Neural cell (in vitro differentiated cells): Measurements from ENCODE around the gene KANSL3.

Experiments
- TF ChIP-seq, protein P1 (sequence below): IDR thresholded peaks from 2 replicates; pipeline ENCODE4 v1.6.1; 2012; ENCODE audit warnings: borderline replicate concordance
- TF ChIP-seq, protein P2 (sequence below): fragments of 450-650 bp; IDR thresholded peaks from 2 replicates; pipeline ENCODE4 v1.5.1; 2014; ENCODE audit warnings: antibody characterized with exemption, mild to moderate bottlenecking, moderate library complexity; ENCODE audit not compliant: poor library complexity, severe bottlenecking

DNA sequence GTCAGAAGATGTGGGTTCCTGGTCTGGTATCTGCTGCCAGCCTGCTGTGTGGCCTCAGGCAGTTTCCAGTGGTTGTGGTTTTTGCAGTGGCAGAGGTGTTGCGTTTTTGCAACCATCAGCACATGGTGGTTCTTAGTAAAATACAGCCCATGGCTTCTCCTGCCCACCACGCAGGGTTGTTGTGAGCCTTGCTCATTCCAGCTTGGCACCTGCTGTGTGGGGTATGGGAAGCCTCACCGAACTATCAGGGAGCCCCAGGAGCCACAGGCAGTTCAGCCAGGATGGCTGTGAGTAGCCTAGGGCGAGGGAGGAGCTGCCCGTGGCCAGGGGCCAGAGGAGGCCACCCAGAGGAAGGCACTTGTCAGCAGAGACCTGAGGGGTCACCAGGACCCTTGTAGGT is 91.8 kb downstream of the KANSL3 start:
- TF ChIP-seq, protein P1, sequence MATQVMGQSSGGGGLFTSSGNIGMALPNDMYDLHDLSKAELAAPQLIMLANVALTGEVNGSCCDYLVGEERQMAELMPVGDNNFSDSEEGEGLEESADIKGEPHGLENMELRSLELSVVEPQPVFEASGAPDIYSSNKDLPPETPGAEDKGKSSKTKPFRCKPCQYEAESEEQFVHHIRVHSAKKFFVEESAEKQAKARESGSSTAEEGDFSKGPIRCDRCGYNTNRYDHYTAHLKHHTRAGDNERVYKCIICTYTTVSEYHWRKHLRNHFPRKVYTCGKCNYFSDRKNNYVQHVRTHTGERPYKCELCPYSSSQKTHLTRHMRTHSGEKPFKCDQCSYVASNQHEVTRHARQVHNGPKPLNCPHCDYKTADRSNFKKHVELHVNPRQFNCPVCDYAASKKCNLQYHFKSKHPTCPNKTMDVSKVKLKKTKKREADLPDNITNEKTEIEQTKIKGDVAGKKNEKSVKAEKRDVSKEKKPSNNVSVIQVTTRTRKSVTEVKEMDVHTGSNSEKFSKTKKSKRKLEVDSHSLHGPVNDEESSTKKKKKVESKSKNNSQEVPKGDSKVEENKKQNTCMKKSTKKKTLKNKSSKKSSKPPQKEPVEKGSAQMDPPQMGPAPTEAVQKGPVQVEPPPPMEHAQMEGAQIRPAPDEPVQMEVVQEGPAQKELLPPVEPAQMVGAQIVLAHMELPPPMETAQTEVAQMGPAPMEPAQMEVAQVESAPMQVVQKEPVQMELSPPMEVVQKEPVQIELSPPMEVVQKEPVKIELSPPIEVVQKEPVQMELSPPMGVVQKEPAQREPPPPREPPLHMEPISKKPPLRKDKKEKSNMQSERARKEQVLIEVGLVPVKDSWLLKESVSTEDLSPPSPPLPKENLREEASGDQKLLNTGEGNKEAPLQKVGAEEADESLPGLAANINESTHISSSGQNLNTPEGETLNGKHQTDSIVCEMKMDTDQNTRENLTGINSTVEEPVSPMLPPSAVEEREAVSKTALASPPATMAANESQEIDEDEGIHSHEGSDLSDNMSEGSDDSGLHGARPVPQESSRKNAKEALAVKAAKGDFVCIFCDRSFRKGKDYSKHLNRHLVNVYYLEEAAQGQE: no peak
- TF ChIP-seq, protein P2, sequence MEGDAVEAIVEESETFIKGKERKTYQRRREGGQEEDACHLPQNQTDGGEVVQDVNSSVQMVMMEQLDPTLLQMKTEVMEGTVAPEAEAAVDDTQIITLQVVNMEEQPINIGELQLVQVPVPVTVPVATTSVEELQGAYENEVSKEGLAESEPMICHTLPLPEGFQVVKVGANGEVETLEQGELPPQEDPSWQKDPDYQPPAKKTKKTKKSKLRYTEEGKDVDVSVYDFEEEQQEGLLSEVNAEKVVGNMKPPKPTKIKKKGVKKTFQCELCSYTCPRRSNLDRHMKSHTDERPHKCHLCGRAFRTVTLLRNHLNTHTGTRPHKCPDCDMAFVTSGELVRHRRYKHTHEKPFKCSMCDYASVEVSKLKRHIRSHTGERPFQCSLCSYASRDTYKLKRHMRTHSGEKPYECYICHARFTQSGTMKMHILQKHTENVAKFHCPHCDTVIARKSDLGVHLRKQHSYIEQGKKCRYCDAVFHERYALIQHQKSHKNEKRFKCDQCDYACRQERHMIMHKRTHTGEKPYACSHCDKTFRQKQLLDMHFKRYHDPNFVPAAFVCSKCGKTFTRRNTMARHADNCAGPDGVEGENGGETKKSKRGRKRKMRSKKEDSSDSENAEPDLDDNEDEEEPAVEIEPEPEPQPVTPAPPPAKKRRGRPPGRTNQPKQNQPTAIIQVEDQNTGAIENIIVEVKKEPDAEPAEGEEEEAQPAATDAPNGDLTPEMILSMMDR: no peak
